DMS53 (cell line): ENCODE measurements around the gene ALS2CL.

Experiments
- DNase-seq: peaks from one replicate; lab custom pipeline; 2025; lab: John Stamatoyannopoulos, UW

ALS2CL gene

DNA sequence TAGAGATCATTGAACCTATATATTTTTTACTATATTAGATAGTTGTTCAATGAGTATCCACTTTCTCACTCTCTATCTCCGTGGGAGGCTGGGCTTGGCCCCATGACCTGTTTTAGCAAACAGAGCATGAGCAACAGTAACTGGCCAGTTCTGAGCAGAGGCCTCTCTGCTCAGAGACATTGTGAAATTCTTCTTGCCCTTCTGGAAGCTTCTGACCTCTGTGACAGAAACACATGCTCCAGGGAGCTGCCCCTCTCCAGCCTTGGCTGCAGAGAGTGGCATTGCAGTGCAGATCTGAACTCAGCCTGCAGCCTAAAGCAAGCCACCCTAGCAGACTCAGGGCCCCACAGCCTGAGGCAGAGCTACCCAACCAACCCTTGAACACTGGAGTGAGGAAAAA lies 60.7 kb downstream of the ALS2CL start:
- no peak for DNase-seq

DNA sequence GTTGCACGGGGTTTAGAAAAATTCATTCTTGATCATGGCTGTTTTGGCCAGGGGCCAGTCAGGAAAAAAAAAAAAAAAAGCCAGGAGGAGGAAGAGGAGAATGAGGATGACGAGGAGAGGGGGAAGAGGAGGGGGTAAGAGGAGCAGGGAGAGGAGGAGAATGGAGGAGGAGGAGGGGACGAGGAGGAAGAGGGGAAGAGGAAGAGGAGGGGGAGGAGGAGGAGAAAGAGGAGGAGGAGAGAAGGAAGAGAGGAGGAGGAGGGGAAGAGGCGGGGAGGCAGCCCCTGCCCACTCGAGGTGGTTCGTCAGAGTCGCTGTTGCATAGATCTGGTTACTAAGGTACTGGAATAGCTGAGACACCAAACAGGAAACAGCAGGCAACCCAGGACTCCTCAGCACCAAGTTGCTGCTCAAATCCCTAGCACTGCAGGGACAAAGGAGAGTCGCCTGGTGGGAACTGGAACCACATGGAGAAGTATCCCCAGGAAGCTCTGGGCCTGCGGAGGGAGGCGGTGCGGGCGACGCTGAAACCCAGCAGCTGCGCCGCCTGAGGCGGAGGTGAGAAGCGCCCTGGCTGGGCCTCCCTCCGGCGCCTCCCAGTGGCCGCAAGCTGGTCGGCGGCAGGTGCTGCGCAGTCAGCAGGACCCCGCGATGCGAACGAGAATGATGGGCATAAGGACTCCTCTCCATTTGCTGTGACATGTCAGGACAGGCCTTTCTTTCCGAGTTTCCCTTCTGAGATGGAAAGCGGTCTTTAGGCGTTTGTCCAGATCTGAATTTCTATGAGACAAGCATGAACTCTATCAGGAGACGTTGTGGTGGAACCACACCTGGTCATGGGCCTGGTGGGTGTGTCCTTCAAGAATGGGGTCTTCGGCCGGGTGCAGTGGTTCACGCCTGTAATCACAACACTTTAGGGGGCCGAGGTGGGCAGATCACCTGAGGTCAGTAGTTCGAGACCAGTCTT lies 63.6 kb downstream of the ALS2CL start:
- DNase-seq: peak; percentile 84

DNA sequence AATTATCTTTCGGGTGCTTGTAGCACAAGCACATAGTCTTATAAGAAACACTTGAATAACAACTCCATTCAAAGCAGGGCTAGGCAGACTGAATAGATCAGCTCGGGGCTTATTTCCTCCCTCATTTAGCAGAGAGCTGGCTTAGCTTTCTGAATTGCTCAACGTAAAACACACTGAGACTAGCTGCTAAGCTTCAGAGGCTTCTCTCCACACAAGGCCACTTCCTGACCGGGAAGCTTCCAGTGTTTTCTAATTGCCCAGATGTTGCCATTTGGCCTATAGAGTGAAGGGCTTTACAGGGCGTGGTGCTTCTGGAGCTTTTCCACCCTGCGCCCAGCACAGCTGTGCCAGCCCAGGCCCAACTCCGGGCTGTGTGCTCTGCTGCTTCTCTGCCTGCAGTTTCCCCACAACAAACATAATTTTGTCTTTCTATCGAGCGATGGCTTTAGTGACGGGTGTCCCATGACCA lies 64.5 kb downstream of the ALS2CL start:
- DNase-seq: no peak

DNA sequence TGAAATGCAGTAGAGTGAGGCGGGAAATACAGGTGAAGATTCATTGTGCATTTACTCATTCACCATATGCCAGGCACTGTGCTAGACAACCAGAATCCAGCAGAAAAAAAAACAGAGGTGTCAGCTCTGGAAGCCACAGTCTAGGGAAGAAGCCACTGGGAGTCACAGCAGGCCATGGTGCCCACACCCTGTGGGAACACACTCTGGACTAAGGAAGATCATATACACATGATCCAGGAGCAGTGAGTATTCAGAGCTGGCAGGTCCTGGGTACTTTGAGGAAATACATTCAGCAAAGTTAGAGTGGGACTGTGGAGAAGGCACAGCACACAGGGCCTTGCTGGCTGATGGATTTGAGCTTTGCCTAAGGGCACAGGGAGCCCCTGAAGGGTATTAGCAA lies 66.4 kb downstream of the ALS2CL start:
- no peak for DNase-seq

GRCh38 chr3:46626039-46626438 lies 67.4 kb downstream of the ALS2CL start:
- no peak for DNase-seq

DNA sequence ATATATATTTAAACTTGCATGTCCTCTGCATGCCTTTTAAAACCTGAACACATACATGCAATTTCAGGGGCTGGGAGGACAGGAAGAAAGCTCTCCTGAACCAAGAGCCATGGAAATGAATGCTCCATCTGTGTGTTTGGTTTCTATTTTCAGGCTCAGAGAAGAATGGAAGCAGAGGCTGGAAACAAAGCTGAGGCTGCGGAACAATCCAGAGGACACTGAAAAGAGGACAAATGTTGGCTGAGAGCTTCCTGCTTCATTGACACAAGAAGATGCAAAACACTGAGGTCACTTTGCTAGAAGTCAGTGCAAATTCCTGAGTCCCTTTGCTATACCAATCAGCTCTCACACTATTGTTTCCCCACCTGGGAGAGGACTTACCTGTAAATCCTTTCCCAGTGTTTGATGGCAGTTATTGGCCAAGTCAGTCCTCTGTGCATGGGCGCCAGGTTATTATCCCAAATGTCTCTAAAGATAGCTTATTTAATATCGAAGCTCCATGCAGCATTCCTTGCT lies 68.4 kb downstream of the ALS2CL start:
- peak; percentile 6 for DNase-seq

DNA sequence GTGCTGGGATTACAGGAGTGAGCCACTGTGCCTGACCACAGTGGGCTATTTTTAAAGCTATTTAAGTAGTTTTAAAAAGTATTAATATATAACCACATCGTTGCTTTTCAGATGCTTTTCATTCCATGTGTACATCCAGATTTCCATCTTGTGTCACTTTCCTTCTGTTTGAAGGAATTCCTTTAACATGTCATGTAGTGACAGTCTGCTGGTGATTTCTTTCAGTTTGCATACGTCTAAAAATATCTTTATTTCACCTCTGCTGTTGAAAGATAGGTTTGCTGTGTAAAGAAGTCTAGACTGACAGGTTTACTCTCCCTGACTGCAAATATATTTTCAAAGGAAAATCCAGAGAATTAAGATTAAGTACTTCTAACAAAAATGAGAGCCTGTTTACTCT lies 68.9 kb downstream of the ALS2CL start:
- no peak for DNase-seq

GRCh38 chr3:46619845-46620778 lies 73.4 kb downstream of the ALS2CL start:
- no peak for DNase-seq
